Osteoblast (primary cell): ENCODE measurements around the gene DLGAP5. TPM values are rescaled to one million over a fixed set of nuclear protein-coding genes. Genes with fewer than 3 reads are reported as not detected.

Experiments
- DNase-seq: peaks from one replicate; pipeline ENCODE4 v3.0.0; 2011; ENCODE audit warnings: low spot score, mixed read lengths; ENCODE audit not compliant: insufficient read length; ENCODE audit errors: missing footprints
- H2AFZ ChIP-seq: 2 replicates; pipeline ENCODE4 v1.6.0; 2011; ENCODE audit warnings: mild to moderate bottlenecking, low read length
- H3K27ac ChIP-seq: 2 replicates; pipeline ENCODE4 v1.5.1; 2011; ENCODE audit warnings: mild to moderate bottlenecking, low read depth, low read length, moderate library complexity
- H3K27me3 ChIP-seq: 2 replicates; pipeline ENCODE4 v1.6.0; 2012; ENCODE audit warnings: mild to moderate bottlenecking, control low read depth, inconsistent platforms, low read length, moderate library complexity; ENCODE audit not compliant: insufficient read depth
- H3K36me3 ChIP-seq: 2 replicates; pipeline ENCODE4 v1.5.1; 2011; ENCODE audit warnings: mild to moderate bottlenecking, low read length, control low read depth, moderate library complexity; ENCODE audit not compliant: insufficient read depth
- H3K4me1 ChIP-seq: 2 replicates; pipeline ENCODE4 v1.5.1; 2011; ENCODE audit warnings: mild to moderate bottlenecking, low read length, control low read depth, moderate library complexity; ENCODE audit not compliant: insufficient read depth
- H3K4me2 ChIP-seq: 2 replicates; pipeline ENCODE4 v1.6.0; 2011; ENCODE audit warnings: mild to moderate bottlenecking, low read length; ENCODE audit not compliant: insufficient read depth
- H3K4me3 ChIP-seq: fragments of 200-600 bp; sonication (generic); 3 replicates; pipeline ENCODE4 v1.5.1; 2012; ENCODE audit warnings: mild to moderate bottlenecking, low read length, inconsistent platforms; ENCODE audit not compliant: insufficient read depth
- H3K79me2 ChIP-seq: 2 replicates; pipeline ENCODE4 v1.6.0; 2012; ENCODE audit warnings: mild to moderate bottlenecking, low read length, control low read depth, inconsistent platforms; ENCODE audit not compliant: insufficient read depth
- H3K9me3 ChIP-seq: 2 replicates; pipeline ENCODE4 v1.5.1; 2011; ENCODE audit warnings: low read depth, low read length, control low read depth
- H4K20me1 ChIP-seq: 2 replicates; pipeline ENCODE4 v1.6.0; 2012; ENCODE audit warnings: mild to moderate bottlenecking, low read length, control low read depth; ENCODE audit not compliant: insufficient read depth
- total RNA-seq: library from RNA; depleted of rRNA; stranded (reverse); fragments of >200 nt; gene quantifications from 2 replicates; pipeline ENCODE4 v1.2.3, GENCODE V29; 2012
- TF ChIP-seq, protein P1 (sequence below): IDR thresholded peaks from 2 replicates; pipeline ENCODE4 v1.5.1; 2011; ENCODE audit warnings: mild to moderate bottlenecking, low read depth, low read length, moderate library complexity; ENCODE audit errors: extremely low read depth

Gene DLGAP5
- total RNA-seq, 1 donor = 5.1 TPM

DNA sequence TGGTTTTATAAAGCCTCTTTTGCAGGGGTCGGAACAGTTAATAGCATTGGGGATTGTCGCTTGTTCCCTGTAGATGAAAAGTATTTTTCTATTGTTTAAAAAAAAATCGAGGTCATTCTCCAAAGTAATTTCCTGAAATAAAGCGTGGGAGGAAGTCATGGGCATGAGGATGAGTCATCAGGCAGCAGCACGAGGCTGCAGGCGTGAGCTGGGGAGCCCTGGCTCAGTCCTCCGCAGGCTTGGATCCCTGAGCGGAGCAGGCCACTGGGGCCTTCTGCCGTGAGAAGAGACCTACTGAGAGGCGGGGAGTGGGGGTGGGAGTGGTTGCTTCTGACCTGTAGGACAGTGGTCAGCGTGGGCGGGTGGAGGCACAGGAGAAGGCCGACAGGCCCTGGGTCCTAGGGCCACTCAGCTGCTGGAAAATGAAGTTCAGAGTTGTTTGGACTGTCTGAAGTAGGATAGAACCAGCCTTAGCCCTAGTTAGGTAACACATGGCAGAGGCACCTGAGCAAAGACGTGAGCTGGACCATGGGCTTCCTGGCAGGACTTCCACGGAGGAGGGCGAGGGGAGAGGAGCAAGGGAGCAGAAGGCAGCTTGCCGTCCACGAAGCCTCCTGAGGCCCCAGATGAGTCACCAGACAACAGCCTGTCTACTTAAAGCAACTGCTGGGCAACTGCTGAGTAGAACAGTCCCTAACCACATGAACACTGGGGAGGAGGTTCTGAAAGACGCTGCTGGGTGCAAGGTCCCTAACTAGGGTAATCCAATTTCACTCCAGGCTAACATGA lies 83.4 kb downstream of the DLGAP5 start:
- Histone ChIP-seq H3K4me2 (peak overlapping the region; percentile 85), H3K27ac (peak overlapping the region; percentile 100), H4K20me1 (no peaks in the 10 kb centered on the region), H3K4me1 (peaks cover 29% of the 10 kb centered on the region), H3K27me3 (no peaks in the 10 kb centered on the region), H3K79me2 (no peaks in the 10 kb centered on the region), H3K36me3 (no peaks in the 10 kb centered on the region), H3K9me3 (no peaks in the 10 kb centered on the region), H2AFZ (peak overlapping the region; percentile 89), H3K4me3 (peak overlapping the region; percentile 55)
- peak; percentile 96 for DNase-seq
- TF ChIP-seq, protein P1, sequence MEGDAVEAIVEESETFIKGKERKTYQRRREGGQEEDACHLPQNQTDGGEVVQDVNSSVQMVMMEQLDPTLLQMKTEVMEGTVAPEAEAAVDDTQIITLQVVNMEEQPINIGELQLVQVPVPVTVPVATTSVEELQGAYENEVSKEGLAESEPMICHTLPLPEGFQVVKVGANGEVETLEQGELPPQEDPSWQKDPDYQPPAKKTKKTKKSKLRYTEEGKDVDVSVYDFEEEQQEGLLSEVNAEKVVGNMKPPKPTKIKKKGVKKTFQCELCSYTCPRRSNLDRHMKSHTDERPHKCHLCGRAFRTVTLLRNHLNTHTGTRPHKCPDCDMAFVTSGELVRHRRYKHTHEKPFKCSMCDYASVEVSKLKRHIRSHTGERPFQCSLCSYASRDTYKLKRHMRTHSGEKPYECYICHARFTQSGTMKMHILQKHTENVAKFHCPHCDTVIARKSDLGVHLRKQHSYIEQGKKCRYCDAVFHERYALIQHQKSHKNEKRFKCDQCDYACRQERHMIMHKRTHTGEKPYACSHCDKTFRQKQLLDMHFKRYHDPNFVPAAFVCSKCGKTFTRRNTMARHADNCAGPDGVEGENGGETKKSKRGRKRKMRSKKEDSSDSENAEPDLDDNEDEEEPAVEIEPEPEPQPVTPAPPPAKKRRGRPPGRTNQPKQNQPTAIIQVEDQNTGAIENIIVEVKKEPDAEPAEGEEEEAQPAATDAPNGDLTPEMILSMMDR = no peak

GRCh38 chr14:55105991-55106390 lies 85.4 kb downstream of the DLGAP5 start:
- Histone ChIP-seq H3K9me3 (no peaks in the 10 kb centered on the region), H3K27ac (no peak overlapping the region)

DNA sequence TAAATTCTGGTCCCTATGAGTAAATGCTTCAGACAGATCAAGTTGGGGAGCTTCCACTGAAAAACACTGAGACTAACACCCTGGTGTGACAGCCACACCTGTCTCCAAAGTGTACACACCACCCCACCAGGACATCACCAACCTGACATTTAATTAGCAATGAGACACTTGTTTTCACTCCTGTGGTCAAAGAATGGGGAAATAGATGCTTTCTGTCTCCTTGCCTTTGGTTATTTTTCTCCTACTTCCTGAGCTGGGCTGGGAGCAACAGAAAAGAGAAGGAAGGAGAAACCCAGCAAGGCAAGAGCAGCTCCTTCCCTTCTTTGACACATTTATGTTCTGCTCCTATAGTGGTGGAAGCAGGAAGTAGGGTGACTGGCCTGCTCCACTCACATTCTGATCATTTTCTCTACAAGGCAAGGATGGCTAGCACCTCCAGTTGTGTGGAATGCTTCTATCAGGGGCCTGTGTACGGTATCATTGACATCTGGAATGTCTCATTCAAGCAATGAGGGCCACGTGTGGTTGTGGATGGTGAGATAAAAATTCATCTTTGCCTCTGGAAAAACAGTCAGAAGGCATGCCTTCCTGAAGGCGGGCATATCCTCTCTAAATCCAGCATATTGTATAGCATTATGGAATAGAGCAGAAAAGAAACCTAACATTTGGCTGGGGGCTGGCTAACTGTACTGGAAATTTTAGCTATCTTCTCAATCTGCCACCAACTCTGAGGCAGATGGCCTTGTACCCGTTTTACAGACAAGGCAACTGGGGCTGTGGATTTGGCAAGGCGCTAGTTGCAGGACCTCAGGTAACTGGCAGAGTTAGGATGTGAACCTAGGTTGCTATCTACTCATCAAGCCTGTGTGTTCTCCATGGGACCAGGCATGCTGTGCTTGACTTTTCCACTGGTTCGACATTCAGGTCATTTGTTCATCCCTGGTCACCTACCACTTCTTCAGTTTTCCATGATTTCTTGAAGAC lies 87.1 kb downstream of the DLGAP5 start:
- no peak for DNase-seq
- H3K4me2 ChIP-seq = peak overlapping the region; percentile 47
- H3K79me2 ChIP-seq = no peaks in the 10 kb centered on the region
- H3K27me3 ChIP-seq = no peaks in the 10 kb centered on the region
- no peak overlapping the region for H3K4me3 ChIP-seq
- H3K4me1 ChIP-seq = peaks cover 43% of the 10 kb centered on the region
- peak overlapping the region; percentile 53 for H2AFZ ChIP-seq
- H3K9me3 ChIP-seq = no peaks in the 10 kb centered on the region
- TF ChIP-seq, protein P1 = no peak
- peak overlapping the region; percentile 96 for H3K27ac ChIP-seq
- H4K20me1 ChIP-seq = no peaks in the 10 kb centered on the region
- H3K36me3 ChIP-seq = no peaks in the 10 kb centered on the region

More at GRCh38 chr14:55105991-55106390, 85.4 kb downstream of the DLGAP5 start:
- no peak for DNase-seq
- peaks cover 43% of the 10 kb centered on the region for H3K4me1 ChIP-seq
- no peak overlapping the region for H3K4me3 ChIP-seq
- TF ChIP-seq, protein P1 = no peak
- H3K79me2 ChIP-seq = no peaks in the 10 kb centered on the region
- no peaks in the 10 kb centered on the region for H4K20me1 ChIP-seq
- no peaks in the 10 kb centered on the region for H3K27me3 ChIP-seq
- no peak overlapping the region for H3K4me2 ChIP-seq
- H3K36me3 ChIP-seq = no peaks in the 10 kb centered on the region
- no peak overlapping the region for H2AFZ ChIP-seq
